GM18519 (cell line): Measurements from ENCODE around the gene SLC45A1.
"Not testable (repeated sequence)": the region's sequence is repeated elsewhere in the genome, so short reads cannot be mapped to it uniquely, and the experiment has no call there.

Experiments
- ATAC-seq: cut with Tn5 transposase; IDR thresholded peaks from one replicate; pipeline ENCODE4 v1.9.1; 2021; ENCODE audit warnings: mild to moderate bottlenecking, moderate library complexity; ENCODE audit not compliant: unreplicated experiment, low FRiP score

Gene SLC45A1

DNA sequence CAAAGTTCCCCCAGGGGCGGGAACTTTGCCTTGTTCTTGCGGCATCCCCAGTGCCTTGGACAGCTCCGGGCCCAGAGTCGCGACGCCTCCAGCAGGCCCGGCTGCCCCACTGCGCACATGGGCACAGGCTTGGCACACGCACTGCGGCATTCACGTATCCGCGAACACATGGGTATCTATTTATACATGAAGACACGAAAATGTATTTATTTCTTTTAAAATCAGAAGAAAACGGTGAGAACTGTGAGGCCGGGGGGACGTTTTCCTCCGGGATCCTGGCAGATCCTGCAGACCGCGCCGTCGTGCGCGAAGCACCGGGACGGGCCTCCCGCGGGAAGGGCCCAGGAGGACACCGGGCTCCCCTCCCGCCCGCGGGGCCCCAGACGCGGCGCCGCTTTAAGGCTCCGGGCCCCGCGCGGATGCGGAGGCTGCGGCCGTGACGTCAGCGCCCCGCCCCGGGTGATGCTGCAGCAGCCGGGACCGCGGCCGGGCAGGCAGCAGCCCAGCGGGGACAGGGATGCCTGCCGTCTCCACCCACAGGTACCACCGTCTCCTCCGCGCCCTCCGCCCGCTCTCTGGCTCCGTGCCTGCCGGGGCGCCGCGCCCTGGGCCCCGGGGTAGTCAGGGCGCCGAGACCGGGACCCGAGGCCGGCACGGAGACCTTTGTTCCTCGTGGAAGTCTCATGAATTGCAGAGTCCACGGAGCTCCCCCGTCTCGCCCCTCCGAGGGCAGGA is at the start of gene SLC45A1:
Gene SLC45A1, plus strand, starts transcription at position 468 of the 735 bp plus-strand sequence. CDS start 6,216 bp downstream, outside the sequence.
- ATAC-seq = no peak

DNA sequence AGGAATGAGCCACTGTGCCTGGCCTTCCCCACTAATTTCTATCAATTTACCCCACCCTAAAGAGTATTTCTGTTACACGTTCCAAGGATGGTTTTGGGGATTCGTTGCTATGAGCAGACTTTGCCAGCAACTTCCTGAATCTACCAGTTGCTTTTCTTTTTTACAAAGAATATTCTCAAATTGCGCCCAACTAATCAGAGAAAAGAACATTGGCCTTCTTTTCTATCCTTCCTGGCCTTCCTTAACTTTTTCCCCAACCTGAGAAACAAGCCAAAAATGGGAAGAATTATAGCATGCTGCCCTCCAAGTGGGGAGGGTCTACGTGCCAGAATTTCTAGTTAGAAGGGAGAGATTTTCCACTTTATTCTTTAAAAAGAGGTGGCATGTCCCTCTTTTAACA is 44.9 kb upstream of the SLC45A1 start:
- ATAC-seq = no peak

DNA sequence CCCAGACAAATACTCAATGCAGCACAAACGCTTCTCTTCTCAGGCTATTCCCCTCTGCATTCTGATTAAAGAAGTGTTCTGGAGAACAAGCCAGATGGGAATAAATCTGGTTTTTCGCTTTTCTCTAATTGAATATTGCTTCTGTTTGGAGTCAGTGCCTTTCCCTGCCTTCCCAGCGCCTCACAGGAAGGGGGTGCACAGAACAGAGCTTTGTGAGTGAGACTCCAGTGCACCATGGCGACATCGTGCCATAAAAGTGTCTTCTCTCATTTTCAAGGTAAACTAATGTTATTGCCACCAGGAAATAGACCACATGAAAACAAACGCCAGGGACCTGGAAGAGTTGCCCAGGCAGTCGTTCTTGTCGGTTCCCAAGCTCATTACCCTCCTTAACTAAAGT is 43.6 kb upstream of the SLC45A1 start:
- no peak for ATAC-seq

DNA sequence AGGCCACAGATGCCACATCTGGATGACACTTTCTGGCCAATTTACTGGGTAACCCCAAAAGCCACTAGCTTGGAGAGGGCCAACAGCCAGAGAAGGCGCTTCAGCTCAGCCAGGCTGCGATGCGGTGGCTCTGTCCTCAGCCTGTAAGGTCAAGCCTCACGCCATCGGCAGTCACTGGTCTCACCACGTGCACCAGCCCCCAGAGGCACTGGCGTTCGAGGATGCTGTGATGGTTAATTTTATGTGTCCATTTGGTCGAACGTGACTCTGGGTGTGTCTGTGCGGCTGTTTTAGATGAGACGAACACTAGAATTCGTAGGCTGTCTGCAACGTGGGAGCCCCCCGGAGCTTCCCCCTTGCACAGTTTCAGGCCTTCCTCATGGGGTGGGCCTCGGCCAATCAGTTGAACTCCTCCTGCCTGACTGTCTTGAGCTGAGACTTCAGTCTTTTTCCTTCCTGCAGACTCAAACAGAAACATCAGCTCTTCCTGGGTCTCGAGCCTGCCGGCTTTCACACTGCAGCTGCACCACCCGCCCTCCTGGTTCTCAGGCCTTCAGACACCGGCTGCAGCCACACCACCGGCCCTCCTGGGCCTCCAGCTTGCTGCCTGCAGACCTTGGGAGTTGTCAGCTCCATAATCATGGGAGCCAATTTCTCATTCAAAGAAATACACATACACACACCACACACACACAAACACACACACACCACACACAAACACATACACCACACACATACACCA is 41.6 kb upstream of the SLC45A1 start:
- no peak for ATAC-seq

DNA sequence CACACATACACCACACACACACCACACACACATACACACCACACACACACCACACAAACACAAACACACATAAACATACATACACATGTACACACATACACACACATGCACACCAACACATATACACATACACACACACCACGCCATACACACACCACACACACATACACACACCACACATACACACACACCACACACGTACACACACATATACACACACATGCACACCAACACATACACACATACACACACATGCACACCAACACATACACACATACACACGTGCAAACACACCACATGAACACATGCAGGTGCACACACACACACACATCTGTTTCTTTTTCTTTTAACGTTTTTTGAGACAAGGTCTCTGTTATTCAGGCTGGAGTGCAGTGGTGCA is 41.0 kb upstream of the SLC45A1 start:
- no peak for ATAC-seq

DNA sequence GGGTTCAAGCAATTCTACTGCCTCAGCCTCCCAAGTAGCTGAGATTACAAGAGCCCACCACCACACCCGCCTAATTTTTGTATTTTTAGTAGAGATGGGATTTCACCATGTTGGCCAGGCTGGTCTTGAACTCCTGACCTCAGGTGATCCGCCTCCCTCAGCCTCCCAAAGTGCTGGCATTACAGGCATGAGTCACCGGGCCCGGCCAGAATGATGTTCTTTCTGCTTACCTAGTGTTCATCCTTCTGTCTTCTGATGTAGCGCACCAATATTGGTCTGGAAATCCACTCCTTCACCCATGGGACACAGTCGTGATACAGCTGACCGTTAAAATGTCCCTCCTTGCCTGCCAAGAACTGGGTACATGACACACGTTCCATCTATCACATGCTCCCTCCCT is 39.2 kb upstream of the SLC45A1 start:
- ATAC-seq = not testable (repeated sequence)

DNA sequence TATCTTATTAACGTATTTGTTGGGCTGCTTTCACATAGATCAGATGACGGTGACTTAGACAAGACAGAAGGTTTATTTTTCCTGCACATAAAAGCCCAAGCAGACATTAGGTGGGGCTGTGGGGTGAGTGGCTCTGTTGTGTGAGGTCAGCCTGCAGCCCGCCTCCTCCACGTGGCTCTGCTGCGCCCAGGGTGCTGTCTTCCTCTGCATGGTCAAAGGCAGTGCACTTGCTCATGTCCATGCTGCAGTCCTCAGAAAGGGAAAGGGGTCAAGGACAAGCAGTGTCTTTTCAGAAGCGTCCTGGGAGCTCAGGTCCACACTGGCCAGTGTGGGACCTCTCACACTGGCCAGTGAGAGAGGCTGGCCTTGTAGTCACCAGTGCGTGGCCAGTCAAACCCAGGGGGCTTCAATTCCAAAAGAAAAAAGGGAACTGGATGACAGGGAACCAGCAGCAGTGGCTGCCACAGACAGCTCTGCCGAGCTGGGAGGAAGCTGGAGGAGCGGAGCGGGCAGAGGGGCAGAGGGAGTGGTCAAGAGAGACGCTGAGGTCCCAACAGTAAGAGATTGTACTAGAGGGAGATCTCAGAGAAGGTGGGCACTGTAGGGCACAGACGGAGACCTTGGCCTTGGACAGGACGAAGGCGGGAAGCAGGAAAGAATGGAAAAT is 35.9 kb upstream of the SLC45A1 start:
- ATAC-seq = no peak

DNA sequence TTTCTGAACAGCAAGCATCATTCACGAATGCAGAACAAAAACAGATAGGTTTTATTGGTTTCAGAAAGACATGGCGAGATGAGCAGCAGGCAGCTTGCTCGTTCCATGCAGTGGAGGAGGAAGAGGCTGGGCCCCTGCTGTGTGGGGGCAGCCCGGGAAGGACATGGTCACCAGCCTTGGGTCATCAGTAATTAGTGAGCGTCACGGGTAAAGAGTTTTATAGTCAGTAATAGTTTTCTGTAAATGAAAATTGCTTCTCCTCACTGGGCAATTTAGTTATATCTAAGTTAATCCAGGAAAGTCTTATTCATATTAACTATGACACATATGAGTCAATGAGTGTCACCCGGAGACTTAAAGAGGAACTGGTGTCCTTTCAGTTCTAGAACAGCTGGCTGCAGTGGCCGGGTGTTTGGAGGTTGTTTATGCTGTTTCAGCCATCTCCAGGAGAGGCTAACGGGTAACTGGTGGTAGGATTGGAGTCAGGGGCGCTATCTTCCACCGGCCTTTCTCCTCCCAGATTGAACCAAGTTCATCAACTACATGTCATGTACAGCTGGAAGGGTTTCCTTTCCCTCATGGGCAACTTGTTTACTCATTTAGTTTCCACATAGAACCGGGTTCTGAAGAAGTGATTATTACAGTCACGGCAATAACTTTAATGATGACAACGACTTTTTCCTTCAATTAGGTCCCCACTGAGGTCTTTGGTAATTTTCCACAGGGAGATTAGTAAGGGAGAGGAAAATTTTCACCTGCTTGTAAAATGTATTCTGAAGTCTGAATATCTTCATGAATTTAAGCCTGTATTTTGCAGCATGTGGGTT is 34.6 kb upstream of the SLC45A1 start:
- ATAC-seq = peak; percentile 77

DNA sequence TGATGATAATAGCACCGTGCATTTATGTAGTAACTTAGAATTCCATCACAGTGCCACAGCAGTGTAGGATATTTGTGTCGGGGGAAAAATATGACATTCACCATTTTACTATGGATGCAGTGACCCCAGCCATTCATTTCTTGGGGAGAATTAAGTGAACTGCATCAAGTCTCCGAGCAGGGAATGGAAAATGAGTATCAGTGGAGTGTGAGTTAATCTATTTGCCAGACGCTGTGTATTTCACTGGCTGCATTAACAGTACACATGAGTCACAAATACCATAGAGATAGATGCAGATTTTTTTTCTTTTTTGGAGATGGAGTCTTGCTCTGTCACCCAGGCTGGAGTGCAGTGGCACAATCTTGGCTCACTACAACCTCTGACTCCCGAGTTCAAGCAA is 33.8 kb upstream of the SLC45A1 start:
- ATAC-seq = no peak

DNA sequence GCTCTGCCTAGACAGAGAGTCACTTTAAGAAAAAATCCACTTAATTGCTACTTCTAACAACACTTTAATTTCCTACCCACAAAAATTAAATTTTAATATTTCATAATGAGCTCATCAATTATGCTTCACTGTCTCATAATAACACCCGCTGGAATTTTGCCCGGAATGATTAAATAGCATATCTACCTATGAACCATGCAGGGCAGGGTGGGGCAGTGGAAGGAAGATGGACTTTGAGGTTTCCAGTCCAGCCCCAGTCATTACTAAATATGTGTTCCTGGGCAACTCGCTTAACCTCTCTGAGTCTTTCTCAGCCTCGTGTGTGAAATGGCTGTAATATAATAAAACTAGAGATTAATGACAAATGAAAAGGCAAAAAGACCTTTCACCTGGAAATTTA is 32.8 kb upstream of the SLC45A1 start:
- ATAC-seq = no peak

DNA sequence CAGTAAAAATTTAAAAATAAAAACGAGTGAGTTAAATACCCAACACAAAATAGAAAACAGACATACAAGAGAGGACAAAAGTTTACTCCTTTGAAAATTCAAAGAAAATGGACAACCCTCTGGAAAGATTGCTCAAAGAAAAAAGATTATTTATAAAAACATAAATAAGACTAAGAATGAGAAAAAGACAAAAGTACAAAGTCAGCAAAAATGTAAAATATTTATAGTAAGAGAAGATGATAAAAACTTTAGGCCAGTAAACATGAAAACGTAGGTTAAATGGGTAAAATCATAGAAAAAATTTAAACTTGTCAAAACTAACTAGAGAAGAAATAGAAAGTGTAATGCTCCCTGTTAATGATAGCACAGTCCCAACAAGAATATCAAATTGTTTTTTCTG is 31.9 kb upstream of the SLC45A1 start:
- no peak for ATAC-seq

DNA sequence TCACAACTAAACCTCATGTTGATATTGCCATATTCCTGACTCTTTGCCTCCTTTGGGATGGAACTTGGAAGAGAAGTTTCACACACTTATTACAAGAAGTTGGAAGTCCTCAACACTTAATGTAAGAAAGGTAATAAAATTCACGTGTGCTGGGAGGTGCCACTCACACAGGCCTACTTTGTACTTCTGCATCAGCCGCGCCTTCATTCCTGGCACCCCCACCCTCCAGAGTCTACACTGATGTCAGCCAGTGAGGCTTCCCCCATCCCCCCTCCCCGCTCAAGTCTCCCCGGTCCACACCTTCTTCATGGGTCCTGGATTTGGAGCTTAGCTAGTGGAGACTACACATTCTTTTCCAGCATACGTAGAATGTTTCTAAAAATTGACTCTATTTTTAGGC is 24.8 kb upstream of the SLC45A1 start:
- ATAC-seq = no peak

DNA sequence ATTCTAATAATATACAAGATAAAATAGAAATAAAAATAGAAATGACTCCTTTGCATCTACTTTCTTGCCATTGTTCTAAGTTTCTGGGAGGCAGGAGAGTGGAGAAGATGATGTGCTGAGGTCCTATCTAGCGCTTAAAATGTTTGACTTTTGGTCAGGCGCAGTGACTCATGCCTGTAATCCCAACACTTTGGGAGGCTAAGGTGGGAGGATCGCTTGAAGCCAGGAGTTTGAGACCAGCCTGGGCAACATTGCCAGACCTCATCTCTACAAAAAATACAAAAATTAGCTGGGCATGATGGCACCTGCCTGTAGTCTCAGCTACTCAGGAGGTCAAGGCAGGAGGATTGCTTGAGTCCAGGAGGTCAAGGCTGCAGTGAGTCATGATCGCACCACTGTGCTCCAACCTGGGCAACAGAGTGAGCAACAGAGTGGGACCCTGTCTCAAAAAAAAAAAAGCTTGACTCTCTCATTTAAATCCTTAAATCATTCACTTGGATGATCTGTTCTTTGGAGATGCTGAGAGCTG is 24.2 kb upstream of the SLC45A1 start:
- ATAC-seq = no peak

DNA sequence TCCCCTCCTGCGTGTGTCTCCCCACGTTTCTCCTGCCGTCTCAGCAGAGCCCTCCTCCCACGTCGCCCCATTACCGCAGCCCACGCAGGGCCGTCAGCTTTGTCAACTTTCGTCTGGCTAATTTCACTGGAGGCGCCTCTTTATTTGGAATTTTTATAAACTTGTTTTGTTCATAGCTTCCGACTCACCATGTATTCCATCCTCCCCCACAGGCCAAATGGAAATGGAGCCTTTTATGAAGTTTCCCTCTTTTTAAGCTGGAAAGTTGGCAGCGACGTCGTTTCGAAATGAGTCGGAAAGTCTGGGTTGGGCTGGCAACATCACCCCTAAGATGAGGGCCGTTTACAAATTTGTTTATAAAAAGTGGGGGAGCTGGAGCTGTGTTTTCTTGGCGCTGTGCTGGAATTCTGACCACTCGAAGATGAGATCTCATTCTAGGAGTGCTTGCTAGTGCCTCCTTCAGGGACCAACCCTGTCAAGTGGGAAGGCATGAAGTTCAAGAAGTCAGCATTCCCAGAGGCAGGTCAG is 23.7 kb upstream of the SLC45A1 start:
- ATAC-seq = no peak

DNA sequence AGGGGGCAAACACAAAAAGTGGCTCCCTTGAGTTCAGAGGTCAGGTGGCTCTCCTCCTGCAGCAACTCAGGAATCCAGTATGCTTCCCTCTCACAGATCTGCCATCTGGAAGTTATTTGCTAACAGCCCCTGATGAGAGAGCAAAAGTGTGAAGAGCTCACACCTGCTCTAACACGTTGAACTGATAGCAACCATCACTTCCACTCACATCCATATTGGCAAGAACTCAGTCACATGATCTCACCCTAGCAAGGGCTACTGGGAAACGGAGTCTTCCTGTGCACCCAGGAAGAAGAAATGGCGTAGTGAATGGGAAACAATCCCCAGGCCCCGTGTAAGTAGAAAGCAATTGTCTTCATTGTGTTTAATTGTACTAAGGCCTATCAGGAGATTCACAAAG is 20.7 kb upstream of the SLC45A1 start:
- ATAC-seq = no peak

DNA sequence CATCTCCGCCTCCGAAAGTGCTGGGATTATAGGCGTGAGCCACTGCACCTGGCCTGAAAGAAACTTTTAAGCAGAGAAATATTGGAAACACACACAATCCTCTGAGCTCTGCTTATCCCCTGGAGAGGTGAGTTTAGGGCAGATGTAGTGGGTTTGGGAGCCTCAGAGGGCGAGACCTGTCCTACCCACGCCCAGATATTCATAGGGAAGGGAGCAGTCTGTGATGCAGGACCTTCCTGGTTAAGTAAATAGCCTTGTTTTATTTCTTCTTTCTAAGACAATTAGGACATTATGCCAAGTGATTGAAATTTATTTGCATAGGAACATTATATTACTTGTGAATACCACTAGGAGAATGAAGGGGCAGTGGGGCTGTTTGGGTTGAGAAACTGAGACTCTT is 18.0 kb upstream of the SLC45A1 start:
- ATAC-seq = no peak

DNA sequence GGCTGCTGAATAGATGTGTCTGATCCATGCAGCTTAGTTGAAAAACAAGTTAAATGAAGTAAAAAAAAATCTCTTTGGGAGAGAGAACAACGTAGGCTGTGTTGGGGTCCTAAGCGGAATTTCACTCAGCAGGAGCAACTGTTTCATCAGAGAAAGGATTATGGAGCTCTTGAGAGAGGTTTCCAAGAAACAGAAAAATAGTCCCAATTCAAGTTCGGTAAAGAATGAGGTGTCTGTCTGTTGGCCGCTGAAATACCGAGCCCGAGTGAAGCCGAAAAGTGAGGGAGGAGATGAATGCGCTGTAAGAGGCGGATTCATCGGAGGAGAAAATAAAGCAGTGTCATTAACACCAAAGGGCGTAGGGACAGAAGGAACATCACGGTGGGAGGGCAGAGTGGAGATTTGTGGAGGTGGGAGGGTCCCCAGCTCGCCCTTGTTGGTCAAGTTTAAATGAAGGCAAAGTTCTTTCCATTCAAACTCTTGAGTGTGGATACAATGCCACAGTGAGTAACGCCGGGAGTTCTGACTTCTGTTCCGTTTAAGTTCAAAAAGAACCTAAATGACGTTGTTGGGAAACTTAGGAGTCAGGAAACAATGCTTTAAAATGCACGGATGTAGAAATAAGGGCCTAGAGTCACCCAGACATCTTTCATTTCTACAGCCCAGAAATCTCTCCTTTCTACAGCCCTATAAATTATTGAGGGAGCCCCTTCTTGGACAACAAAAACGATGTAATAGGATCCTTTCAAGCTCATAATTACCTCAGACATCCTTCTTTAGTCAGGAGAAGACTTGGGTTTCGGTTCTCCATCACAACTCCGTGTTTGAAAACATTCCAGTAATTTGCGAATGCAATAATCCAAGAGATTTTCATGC is 15.6 kb upstream of the SLC45A1 start:
- ATAC-seq = no peak

DNA sequence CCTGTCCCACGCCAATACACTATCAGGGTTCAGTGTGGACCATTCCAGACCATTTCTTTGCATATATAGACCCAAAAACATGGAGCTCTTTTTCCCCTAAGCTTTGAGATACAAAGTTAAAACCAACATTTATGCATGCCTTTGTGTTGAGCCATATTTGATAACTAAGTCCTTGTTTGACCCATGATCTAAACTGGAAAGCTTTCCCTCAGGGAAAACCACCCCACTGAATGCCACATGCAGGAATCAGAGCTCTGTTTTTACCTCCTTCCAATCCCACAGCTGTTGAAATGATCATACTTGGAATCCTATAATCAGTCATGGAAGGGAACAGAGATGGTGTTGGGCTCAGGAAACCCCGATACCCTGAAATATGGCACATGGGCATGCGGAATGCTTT is 14.8 kb upstream of the SLC45A1 start:
- no peak for ATAC-seq

DNA sequence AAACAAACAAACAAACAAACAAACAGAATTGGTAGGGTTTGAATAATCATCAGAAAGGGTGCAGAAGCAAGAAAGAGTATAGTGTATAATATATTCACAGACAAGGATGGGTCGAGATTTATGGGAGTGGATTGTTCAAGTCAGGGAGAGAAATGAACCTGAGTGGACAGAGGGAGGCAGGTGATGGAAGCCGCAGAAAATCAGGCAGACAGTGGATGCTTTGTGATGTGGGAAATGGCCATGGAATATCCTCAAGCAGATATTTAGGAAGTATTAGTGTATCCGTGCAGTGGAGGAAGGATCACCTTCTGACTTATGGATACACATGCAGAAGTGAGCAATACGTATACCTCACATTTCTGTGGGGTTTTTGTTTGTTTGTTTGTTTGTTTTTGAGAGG is 14.0 kb upstream of the SLC45A1 start:
- ATAC-seq = no peak
